ENCODE measurements around the gene SAFB.
A peak's percentile ranks its signal among the peaks of the same experiment; 100 is the strongest.

Gene SAFB

GRCh38 chr19:5627395-5627904 is 4.6 kb downstream of the SAFB start:
- DNase-seq (ENCODE audit: low spot score), result no peak

GRCh38 chr19:5628461-5628860 is 5.6 kb downstream of the SAFB start:
- DNase-seq (ENCODE audit: low spot score), result peak; percentile 30

GRCh38 chr19:5628919-5629481 is 6.1 kb downstream of the SAFB start:
- DNase-seq (ENCODE audit: low spot score), result no peak

GRCh38 chr19:5631567-5632240 is 8.8 kb downstream of the SAFB start:
- DNase-seq (ENCODE audit: low spot score), result peak; percentile 15

GRCh38 chr19:5632241-5632612 is 9.3 kb downstream of the SAFB start:
- DNase-seq (ENCODE audit: low spot score), result no peak

- no peak for DNase-seq (ENCODE audit: low spot score)
Observed at GRCh38 chr19:5632657-5633056, 9.8 kb downstream of the SAFB start.

GRCh38 chr19:5635427-5635826 is 12.5 kb downstream of the SAFB start:
- no peak for DNase-seq (ENCODE audit: low spot score)

- DNase-seq (ENCODE audit: low spot score), result peak; percentile 31
Observed at GRCh38 chr19:5637971-5638370, 15.1 kb downstream of the SAFB start.

GRCh38 chr19:5641171-5641570 is 18.3 kb downstream of the SAFB start:
- no peak for DNase-seq (ENCODE audit: low spot score)

- DNase-seq (ENCODE audit: low spot score), result no peak
Observed at GRCh38 chr19:5642204-5642603, 19.3 kb downstream of the SAFB start.

- no peak for DNase-seq (ENCODE audit: low spot score)
Observed at GRCh38 chr19:5643060-5643459, 20.2 kb downstream of the SAFB start.

- peak; percentile 44 for DNase-seq (ENCODE audit: low spot score)
Observed at GRCh38 chr19:5644037-5644436, 21.2 kb downstream of the SAFB start.

GRCh38 chr19:5645409-5645808 is 22.5 kb downstream of the SAFB start:
- no peak for DNase-seq (ENCODE audit: low spot score)

- DNase-seq (ENCODE audit: low spot score), result no peak
Observed at GRCh38 chr19:5646703-5647102, 23.8 kb downstream of the SAFB start.

- DNase-seq (ENCODE audit: low spot score), result no peak
Observed at GRCh38 chr19:5648464-5648863, 25.6 kb downstream of the SAFB start.

- DNase-seq (ENCODE audit: low spot score), result no peak
Observed at GRCh38 chr19:5651361-5651760, 28.5 kb downstream of the SAFB start.

GRCh38 chr19:5652261-5652660 is 29.4 kb downstream of the SAFB start:
- DNase-seq (ENCODE audit: low spot score), result no peak

GRCh38 chr19:5654931-5655330 is 32.0 kb downstream of the SAFB start:
- DNase-seq (ENCODE audit: low spot score), result no peak

GRCh38 chr19:5655412-5655811 is 32.5 kb downstream of the SAFB start:
- no peak for DNase-seq (ENCODE audit: low spot score)

GRCh38 chr19:5661483-5661882 is 38.6 kb downstream of the SAFB start:
- no peak for DNase-seq (ENCODE audit: low spot score)

- no peak for DNase-seq (ENCODE audit: low spot score)
Observed at GRCh38 chr19:5663904-5664303, 41.0 kb downstream of the SAFB start.

- no peak for DNase-seq (ENCODE audit: low spot score)
Observed at GRCh38 chr19:5664515-5664914, 41.6 kb downstream of the SAFB start.

GRCh38 chr19:5665781-5666513 is 43.1 kb downstream of the SAFB start:
- peak; percentile 51 for DNase-seq (ENCODE audit: low spot score)
